Endothelial cell of umbilical vein (primary cell): Measurements from ENCODE around the gene AXIN2. TPM values are rescaled to one million over a fixed set of nuclear protein-coding genes. Genes with fewer than 3 reads are reported as not detected.

ENCODE experiments used
- BruUV-seq: library from RNA; stranded (reverse); fragments of 400-500 nt; replicated peaks from 2 replicates; lab custom pipeline; 2021; lab: Mats Ljungman, UMichigan
- CTCF ChIA-PET: fragments of 300-600, 350-600 bp; sonication (Branson Sonifier 250); formaldehyde crosslinking; loops from one replicate; lab custom pipeline; 2021; ENCODE audit warnings: antibody characterized with exemption, inconsistent platforms; lab: Charles Lee
- POLR2A ChIA-PET: fragments of 300-600, 350-600 bp; sonication (Branson Sonifier 250); formaldehyde crosslinking; loops from one replicate; lab custom pipeline; 2021; ENCODE audit warnings: antibody characterized with exemption, inconsistent platforms; lab: Charles Lee
- DNase-seq: peaks from one replicate; pipeline ENCODE4 v3.0.0-alpha.2; 2011; ENCODE audit warnings: low read depth, low spot score
- FAIRE-seq: peaks from 2 replicates; lab custom pipeline; 2011; peaks lifted over from hg19 to GRCh38; lab: Jason Lieb, UNC
- H2AFZ ChIP-seq: 2 replicates; pipeline ENCODE4 v1.6.0; 2012; ENCODE audit warnings: low read depth, low read length, control low read depth, inconsistent platforms
- H3K27ac ChIP-seq: 2 replicates; pipeline ENCODE4 v1.5.1; 2011; ENCODE audit warnings: low read depth, mild to moderate bottlenecking, control low read depth, low read length, moderate library complexity; ENCODE audit not compliant: insufficient read depth
- H3K27me3 ChIP-seq, 2 experiments: 2 replicates each; pipeline versions ENCODE4 v1.6.0 to v1.6.1; 2011; ENCODE audit warnings: low read length in 2 of 2, mixed read lengths in 1 of 2; ENCODE audit not compliant: control insufficient read depth in 2 of 2, insufficient read depth in 2 of 2
- H3K36me3 ChIP-seq, 2 experiments: 2 replicates in 1 of 2; 3 replicates in 1 of 2; pipeline ENCODE4 v1.5.1; 2011; ENCODE audit warnings: low read length in 2 of 2, mild to moderate bottlenecking in 1 of 2, moderate library complexity in 1 of 2; ENCODE audit not compliant: control insufficient read depth in 2 of 2, insufficient read depth in 2 of 2; ENCODE audit errors: extremely low read depth in 1 of 2
- H3K4me1 ChIP-seq: 3 replicates; pipeline ENCODE4 v1.5.1; 2011; ENCODE audit warnings: mild to moderate bottlenecking, low read length; ENCODE audit not compliant: control insufficient read depth, insufficient read depth; ENCODE audit errors: extremely low read depth
- H3K4me2 ChIP-seq: 2 replicates; pipeline ENCODE4 v1.6.1; 2011; ENCODE audit warnings: low read length, control low read depth, mixed read lengths; ENCODE audit not compliant: insufficient read depth
- H3K4me3 ChIP-seq, 3 experiments: fragments of 200-600 bp in 1 of 3; sonication (generic), shearing (Covaris generic) in 1 of 3; replicated peaks in 1 of 3; 2 replicates each; pipeline ENCODE4 v1.5.1; 2011 to 2016; ENCODE audit warnings: control low read depth in 3 of 3, low read length in 3 of 3, mild to moderate bottlenecking in 2 of 3, inconsistent platforms in 1 of 3, low read depth in 1 of 3, moderate library complexity in 1 of 3; ENCODE audit not compliant: insufficient read depth in 1 of 3
- H3K79me2 ChIP-seq: 2 replicates; pipeline ENCODE4 v1.6.0; 2012; ENCODE audit warnings: low read length, inconsistent platforms; ENCODE audit not compliant: control insufficient read depth, insufficient read depth
- H3K9ac ChIP-seq: replicated peaks from 2 replicates; pipeline ENCODE3; 2011; ENCODE audit warnings: low read length, control low read depth; ENCODE audit not compliant: insufficient read depth; ENCODE audit errors: extremely low read depth
- H3K9me1 ChIP-seq: replicated peaks from 3 replicates; pipeline ENCODE4 v1.6.0; 2011; ENCODE audit warnings: mild to moderate bottlenecking, low read length; ENCODE audit not compliant: control insufficient read depth, insufficient read depth; ENCODE audit errors: extremely low read depth
- H3K9me3 ChIP-seq: replicated peaks from 2 replicates; pipeline ENCODE4 v1.5.1; 2012; ENCODE audit warnings: low read length, inconsistent platforms; ENCODE audit not compliant: control insufficient read depth, insufficient read depth
- H4K20me1 ChIP-seq: replicated peaks from 2 replicates; pipeline ENCODE3; 2011; ENCODE audit warnings: mild to moderate bottlenecking, low read length; ENCODE audit not compliant: control insufficient read depth, insufficient read depth; ENCODE audit errors: extremely low read depth
- CTCF ChIP-seq, 2 donors: IDR thresholded peaks; 1 replicate in 1 of 2; 2 replicates in 1 of 2; pipeline ENCODE4 v1.5.1; 2011; ENCODE audit warnings: low read length in 2 of 2, mild to moderate bottlenecking in 2 of 2, moderate library complexity in 2 of 2, control low read depth in 1 of 2, inconsistent platforms in 1 of 2, low read depth in 1 of 2; ENCODE audit not compliant: insufficient read depth in 1 of 2; ENCODE audit errors: extremely low read depth in 1 of 2
- EZH2 ChIP-seq: IDR thresholded peaks from 2 replicates; pipeline ENCODE4 v1.6.1; 2012; ENCODE audit warnings: borderline replicate concordance, low read depth, mild to moderate bottlenecking, moderate library complexity, low read length, inconsistent platforms; ENCODE audit not compliant: severe bottlenecking
- FOS ChIP-seq: IDR thresholded peaks from 2 replicates; pipeline ENCODE4 v1.6.1; 2011; ENCODE audit warnings: mild to moderate bottlenecking, low read length, moderate library complexity, borderline replicate concordance; ENCODE audit not compliant: insufficient read depth
- GATA2 ChIP-seq: IDR thresholded peaks from 2 replicates; pipeline ENCODE4 v1.7.0; 2011; ENCODE audit warnings: low read depth, mild to moderate bottlenecking, moderate library complexity, mixed read lengths, low read length; ENCODE audit not compliant: insufficient read length, insufficient read depth
- JUN ChIP-seq: IDR thresholded peaks from 2 replicates; pipeline ENCODE4 v1.6.1; 2011; ENCODE audit warnings: borderline replicate concordance, low read depth; ENCODE audit not compliant: insufficient read length, insufficient read depth
- MAX ChIP-seq: IDR thresholded peaks from 2 replicates; pipeline ENCODE4 v1.6.1; 2011; ENCODE audit not compliant: insufficient read depth, insufficient read length
- MYC ChIP-seq: IDR thresholded peaks from one replicate; pipeline ENCODE4 v1.6.1; 2011; ENCODE audit warnings: mild to moderate bottlenecking, low read depth, low read length
- POLR2A ChIP-seq: IDR thresholded peaks from 2 replicates; pipeline ENCODE4 v1.6.1; 2012; ENCODE audit warnings: low read depth, mild to moderate bottlenecking, control low read depth, low read length
- POLR2AphosphoS5 ChIP-seq: IDR thresholded peaks from 2 replicates; pipeline ENCODE4 v1.6.1; 2012; ENCODE audit warnings: low read depth, mild to moderate bottlenecking, control low read depth, low read length, moderate library complexity; ENCODE audit not compliant: insufficient read depth
- dilution Hi-C: fragments of 300-500 bp; cut with MboI; formaldehyde crosslinking; loops from one replicate; pipeline ENCODE4 v1.15.0; 2019; ENCODE audit warnings: low sequenced_read_pairs; ENCODE audit not compliant: extremely low pct_ligation_motif_present
- intact Hi-C: fragments of 100-400 bp; cut with micrococcal nuclease; formaldehyde crosslinking; loops from one replicate; pipeline ENCODE4 v1.10.0; 2022
- polyA plus RNA-seq, 4 experiments: library from polyadenylated mRNA; depleted of rRNA in 3 of 4; stranded (reverse) in 3 of 4; unstranded in 1 of 4; fragments of >200 nt; gene quantifications; 2 replicates each; pipeline versions ENCODE4 v1.2.1 to v1.2.3, GENCODE V29; 2011 to 2012; ENCODE audit warnings: missing spikeins in 1 of 4
- total RNA-seq: library from RNA; stranded (reverse); gene quantifications from 2 replicates; pipeline ENCODE4 v1.2.3, GENCODE V29; 2021

AXIN2 gene
- total and polyA plus RNA-seq, 2 donors (not counting 3 experiments of a cell fraction or from before 2014, with no cell fraction given) = 1.3 to 3.0 TPM

GRCh38 chr17:65567566-65567965 is 6.1 kb upstream of the AXIN2 start:
- Histone ChIP-seq H3K4me3 (no peak overlapping the region), H3K4me1 (peaks cover 4% of the 10 kb centered on the region), H3K9me3 (no peaks in the 10 kb centered on the region), H3K9me1 (no peaks in the 10 kb centered on the region), H3K36me3 (no peaks in the 10 kb centered on the region), H2AFZ (no peak overlapping the region), H3K4me2 (no peak overlapping the region), H3K27me3 (no peaks in the 10 kb centered on the region), H3K9ac (no peak overlapping the region), H3K27ac (no peak overlapping the region), H4K20me1 (no peaks in the 10 kb centered on the region), H3K79me2 (no peaks in the 10 kb centered on the region)
- ChIA-PET POLR2A (no interaction called here), CTCF (interaction anchor here (0.7 to 1.4 kb wide), 2 partner anchors 13 kb away, joined by 3 read pairs; no protein-coding TSS in a partner anchor)
- intact Hi-C loops (no loop called here), dilution Hi-C loops (no loop called here)
- no TSS peak for BruUV-seq
- no peak for DNase-seq
- TF ChIP-seq GATA2 (no peak), CTCF (IDR thresholded peaks at IDR 0.05; ENCODE audit: extremely low read depth in 1 of 2, insufficient read depth in 1 of 2, low read depth in 1 of 2, low read length in 2 of 2) (no peak), POLR2AphosphoS5 (no peak), EZH2 (no peak)
- no peak for FAIRE-seq

GRCh38 chr17:65565559-65565958 is 4.1 kb upstream of the AXIN2 start:
- dilution Hi-C loops = no loop called here
- H3K4me2 ChIP-seq = no peak overlapping the region
- peaks cover 7% of the 10 kb centered on the region for H3K4me1 ChIP-seq
- TF ChIP-seq FOS = no peak
- no peak for TF ChIP-seq MAX
- TF ChIP-seq GATA2 = no peak
- no peak for TF ChIP-seq POLR2AphosphoS5
- no peak for TF ChIP-seq JUN
- no peak for TF ChIP-seq POLR2A
- no peak for TF ChIP-seq MYC
- no peak for TF ChIP-seq EZH2
- TF ChIP-seq CTCF (IDR thresholded peaks at IDR 0.05; ENCODE audit: extremely low read depth in 1 of 2, insufficient read depth in 1 of 2, low read depth in 1 of 2, low read length in 2 of 2) = no peak
- intact Hi-C loops = no loop called here
- no peaks in the 10 kb centered on the region for H3K79me2 ChIP-seq
- ChIA-PET POLR2A (no interaction called here), CTCF (interaction anchor here (1.3 kb wide), 1 partner anchor 229 kb away, joined by 3 read pairs; no protein-coding TSS in a partner anchor)
- H3K27me3 ChIP-seq = no peaks in the 10 kb centered on the region
- H3K9me1 ChIP-seq = no peaks in the 10 kb centered on the region
- H3K9ac ChIP-seq = no peak overlapping the region
- no peaks in the 10 kb centered on the region for H4K20me1 ChIP-seq
- H3K9me3 ChIP-seq = no peaks in the 10 kb centered on the region
- H3K4me3 ChIP-seq = no peak overlapping the region
- no peaks in the 10 kb centered on the region for H3K36me3 ChIP-seq
- FAIRE-seq = no peak
- DNase-seq = no peak
- BruUV-seq = no TSS peak
- no peak overlapping the region for H2AFZ ChIP-seq
- H3K27ac ChIP-seq = no peak overlapping the region
